Heart left ventricle (tissue), 13 donors: ENCODE measurements around the gene ACVR1.

Experiments
- POLR2A ChIP-seq, 2 donors: fragments of 450-650 bp; IDR thresholded peaks; one replicate each; pipeline ENCODE4 v1.6.1; 2017; ENCODE audit warnings: antibody characterized with exemption in 2 of 2, mild to moderate bottlenecking in 2 of 2, moderate library complexity in 2 of 2
- TF ChIP-seq, protein P1 (sequence below), 12 donors: fragments of 200-600 bp; sonication (generic) in 4 of 12; IDR thresholded peaks; one replicate each; pipeline versions ENCODE4 v1.5.0 to v1.8.0; 2018 to 2022; ENCODE audit warnings: antibody characterized with exemption in 12 of 12, mild to moderate bottlenecking in 5 of 12
- donor health status: ischemic (EF 13 %, LVEDD 7.1; RV severe dilation, severe dysfunction).
- donor health status: DM: no; HTN: yes; CAD: no.
- donor health status: DM: no; HTN: no; CAD: no.
- donor health status: ischemic (EF 25% LVEDD 6.9; RV normal size, moderate dysfunction).
- donor health status: ischemic (EF 25% LVEDD 5.7; RV mildly dilated, moderate dysfunction).
- donor health status: ischemic (EF 35%, LVEDD 5.7; RV mildly dilated, moderate dysfunction).
- donor health status: nonischemic (EF 11% LVEDD 7.7; RV severe dilation, severe dysfunction).
- donor health status: DM: yes; HTN: yes; CAD: no.
- donor health status: PGD.
- donor health status: ischemic (EF 29% LVEDD 5.4; RV normal size, mild dysfunction).
- donor health status: nonischemic (EF 23%, LVEDD 6.1; RV moderate dilation, normal function).

DNA sequence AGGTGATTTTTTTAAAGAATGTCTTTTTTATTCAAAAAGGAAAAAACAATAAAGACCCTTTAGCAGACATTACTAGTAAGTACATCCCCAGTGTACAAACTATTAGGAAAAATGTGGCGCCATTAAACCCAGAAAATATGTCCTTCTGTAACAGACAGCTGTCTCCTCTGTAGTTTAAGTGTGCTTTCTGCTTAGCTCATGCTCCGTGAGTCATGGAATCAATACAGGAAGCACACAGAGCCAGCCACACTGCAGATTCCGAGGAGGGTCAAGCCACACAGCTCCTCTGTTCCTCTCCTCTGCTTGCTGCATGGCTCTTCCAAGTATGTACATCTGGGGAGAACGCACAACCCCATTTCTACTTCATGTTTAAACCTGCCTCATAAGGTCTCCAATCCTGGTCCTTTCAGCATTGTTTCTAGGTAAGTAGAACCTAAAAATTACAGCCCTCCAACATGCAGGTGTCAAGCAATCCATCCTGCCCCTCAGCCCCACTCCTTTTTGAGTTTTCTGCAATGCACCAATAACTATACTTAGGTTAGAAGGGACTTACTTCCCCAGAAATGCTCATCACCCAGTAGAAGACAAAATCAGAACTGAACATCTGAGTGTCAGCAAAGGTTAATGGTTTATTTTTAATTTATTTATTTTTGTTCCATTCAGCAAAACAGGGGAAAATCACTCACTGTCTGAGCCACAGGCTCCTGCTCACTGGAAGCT, 37.5 kb downstream of the ACVR1 start:
- TF ChIP-seq, protein P1, sequence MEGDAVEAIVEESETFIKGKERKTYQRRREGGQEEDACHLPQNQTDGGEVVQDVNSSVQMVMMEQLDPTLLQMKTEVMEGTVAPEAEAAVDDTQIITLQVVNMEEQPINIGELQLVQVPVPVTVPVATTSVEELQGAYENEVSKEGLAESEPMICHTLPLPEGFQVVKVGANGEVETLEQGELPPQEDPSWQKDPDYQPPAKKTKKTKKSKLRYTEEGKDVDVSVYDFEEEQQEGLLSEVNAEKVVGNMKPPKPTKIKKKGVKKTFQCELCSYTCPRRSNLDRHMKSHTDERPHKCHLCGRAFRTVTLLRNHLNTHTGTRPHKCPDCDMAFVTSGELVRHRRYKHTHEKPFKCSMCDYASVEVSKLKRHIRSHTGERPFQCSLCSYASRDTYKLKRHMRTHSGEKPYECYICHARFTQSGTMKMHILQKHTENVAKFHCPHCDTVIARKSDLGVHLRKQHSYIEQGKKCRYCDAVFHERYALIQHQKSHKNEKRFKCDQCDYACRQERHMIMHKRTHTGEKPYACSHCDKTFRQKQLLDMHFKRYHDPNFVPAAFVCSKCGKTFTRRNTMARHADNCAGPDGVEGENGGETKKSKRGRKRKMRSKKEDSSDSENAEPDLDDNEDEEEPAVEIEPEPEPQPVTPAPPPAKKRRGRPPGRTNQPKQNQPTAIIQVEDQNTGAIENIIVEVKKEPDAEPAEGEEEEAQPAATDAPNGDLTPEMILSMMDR (IDR thresholded peaks at IDR 0.05), result no peak
- no peak for TF ChIP-seq POLR2A (IDR thresholded peaks at IDR 0.05)
